B cell (primary cell): ENCODE data around the gene NLRP1. TPM values are rescaled to one million over a fixed set of nuclear protein-coding genes. Genes with fewer than 3 reads are reported as not detected.

Experiments used
- ATAC-seq: fragments of 200-7000 bp; cut with Tn5 transposase; one replicate; pipeline ENCODE4 v1.10.0; 2021; ENCODE audit warnings: low read depth, mild to moderate bottlenecking, moderate number of reproducible peaks, moderate library complexity
- CTCF ChIA-PET: fragments of 350-600 bp; sonication (Branson Sonifier 250); formaldehyde crosslinking; loops from one replicate; lab custom pipeline; 2021; ENCODE audit warnings: antibody characterized with exemption, inconsistent platforms; lab: Charles Lee
- POLR2A ChIA-PET: fragments of 350-600 bp; sonication (Branson Sonifier 250); formaldehyde crosslinking; loops from one replicate; lab custom pipeline; 2021; ENCODE audit warnings: antibody characterized with exemption; lab: Charles Lee
- DNase-seq: peaks from one replicate; pipeline ENCODE4 v3.0.0; 2013
- H2AFZ ChIP-seq: 2 replicates; pipeline ENCODE4 v1.6.1; 2012; ENCODE audit warnings: mild to moderate bottlenecking, low read depth, low read length; ENCODE audit not compliant: insufficient read depth, poor library complexity, severe bottlenecking
- H3K27ac ChIP-seq, 2 donors: 1 replicate in 1 of 2; 2 replicates in 1 of 2; pipeline ENCODE4 v1.5.1; 2012 to 2013; ENCODE audit warnings: low read length in 2 of 2, mild to moderate bottlenecking in 2 of 2, moderate library complexity in 1 of 2
- H3K27me3 ChIP-seq, 4 experiments: fragments of 200-600 bp in 1 of 4; sonication (generic) in 1 of 4; replicated peaks in 1 of 4; 1 replicate in 2 of 4; 2 replicates in 2 of 4; pipeline versions ENCODE4 v1.6.1 to v1.7.0; 2013 to 2016; ENCODE audit warnings: low read length in 3 of 4, mild to moderate bottlenecking in 2 of 4, mixed read lengths in 1 of 4, moderate library complexity in 1 of 4; ENCODE audit not compliant: insufficient read depth in 4 of 4, control insufficient read depth in 3 of 4; ENCODE audit errors: control extremely low read depth in 1 of 4
- H3K36me3 ChIP-seq, 2 experiments: replicated peaks in 1 of 2; 1 replicate in 1 of 2; 2 replicates in 1 of 2; pipeline versions ENCODE4 v1.6.1 to v1.7.1; 2013; ENCODE audit warnings: low read length in 1 of 2; ENCODE audit not compliant: insufficient read depth in 2 of 2, control insufficient read depth in 1 of 2; ENCODE audit errors: control extremely low read depth in 1 of 2, extremely low read depth in 1 of 2
- H3K4me1 ChIP-seq, 2 donors: fragments of 200-600 bp in 1 of 2; sonication (generic) in 1 of 2; 1 replicate in 1 of 2; 2 replicates in 1 of 2; pipeline versions ENCODE4 v1.5.1 to v1.6.1; 2013 to 2017; ENCODE audit warnings: low read length in 2 of 2; ENCODE audit not compliant: control insufficient read depth in 2 of 2, insufficient read depth in 2 of 2
- H3K4me2 ChIP-seq: replicated peaks from 2 replicates; pipeline ENCODE3; 2012; ENCODE audit warnings: mild to moderate bottlenecking, low read depth, low read length; ENCODE audit not compliant: poor library complexity, severe bottlenecking
- H3K4me3 ChIP-seq, 5 experiments: fragments of 200-600 bp in 1 of 5; sonication (generic) in 1 of 5; 1 replicate in 3 of 5; 2 replicates in 2 of 5; pipeline versions ENCODE4 v1.5.1 to v1.7.0; 2011 to 2016; ENCODE audit warnings: low read length in 4 of 5, mild to moderate bottlenecking in 4 of 5, low read depth in 2 of 5, control low read depth in 1 of 5, moderate library complexity in 1 of 5; ENCODE audit not compliant: insufficient read depth in 1 of 5; ENCODE audit errors: control extremely low read depth in 1 of 5, extremely low read depth in 1 of 5
- H3K79me2 ChIP-seq: fragments of 200-600 bp; sonication (generic); one replicate; pipeline ENCODE4 v1.6.0; 2016; ENCODE audit warnings: low read length; ENCODE audit not compliant: control insufficient read depth, insufficient read depth
- H3K9ac ChIP-seq: fragments of 200-600 bp; sonication (generic); 2 replicates; pipeline ENCODE4 v1.6.1; 2017; ENCODE audit warnings: mild to moderate bottlenecking, low read length, moderate library complexity
- H3K9me3 ChIP-seq, 3 donors: one replicate each; pipeline versions ENCODE4 v1.6.1 to v1.7.1; 2013; ENCODE audit warnings: low read length in 2 of 3; ENCODE audit not compliant: control insufficient read depth in 2 of 3, insufficient read depth in 1 of 3; ENCODE audit errors: control extremely low read depth in 1 of 3
- H4K20me1 ChIP-seq: 2 replicates; pipeline ENCODE4 v1.6.0; 2012; ENCODE audit warnings: mild to moderate bottlenecking, low read length; ENCODE audit not compliant: insufficient read depth, control insufficient read depth, poor library complexity, severe bottlenecking
- H3K27ac Mint-ChIP-seq: one replicate; pipeline ENCODE4 v1.8.0; 2021; ENCODE audit warnings: mixed read lengths
- H3K27me3 Mint-ChIP-seq: one replicate; pipeline ENCODE4 v1.8.0; 2021; ENCODE audit warnings: mixed read lengths
- H3K4me1 Mint-ChIP-seq: one replicate; pipeline ENCODE4 v1.8.0; 2021; ENCODE audit warnings: mixed read lengths
- H3K4me3 Mint-ChIP-seq: one replicate; pipeline ENCODE4 v1.8.0; 2021; ENCODE audit warnings: mixed read lengths
- H3K9me3 Mint-ChIP-seq: one replicate; pipeline ENCODE4 v1.8.0; 2022; ENCODE audit warnings: mixed read lengths; ENCODE audit not compliant: insufficient read depth
- CTCF ChIP-seq: fragments of 200-600 bp; IDR thresholded peaks from one replicate; pipeline ENCODE4 v1.8.0; 2022; ENCODE audit warnings: antibody characterized with exemption, mild to moderate bottlenecking
- EZH2 ChIP-seq: IDR thresholded peaks from 2 replicates; pipeline ENCODE4 v1.6.1; 2012; ENCODE audit warnings: borderline replicate concordance, low read depth, mild to moderate bottlenecking, moderate library complexity, low read length; ENCODE audit not compliant: insufficient read depth, poor library complexity, severe bottlenecking
- WGBS: methylation state at CpG from one replicate; pipeline ENCODE4 v1.1.5; 2013; ENCODE audit warnings: missing lambda C conversion rate; ENCODE audit not compliant: insufficient coverage; 5-methylcytosine and 5-hydroxymethylcytosine counted together
- intact Hi-C: fragments of 100-400 bp; cut with micrococcal nuclease; formaldehyde crosslinking; loops from one replicate; pipeline ENCODE4 v1.10.0; 2022
- polyA plus RNA-seq: library from polyadenylated mRNA; depleted of rRNA; stranded (reverse); fragments of >200 nt; gene quantifications from 2 replicates; pipeline ENCODE4 v1.2.3, GENCODE V29; 2012
- total RNA-seq, 2 donors: library from RNA; stranded (reverse); fragments of 120-200 nt in 1 of 2; gene quantifications; 1 replicate in 1 of 2; 2 replicates in 1 of 2; pipeline versions ENCODE4 v1.2.3 to v1.2.4, GENCODE V29; 2013 to 2022

The NLRP1 gene
- total and polyA plus RNA-seq, 2 donors (not counting 1 experiment from before 2014, with no cell fraction given), result 141 to 189 TPM

- no peaks in the 10 kb centered on the region for H3K9me3 ChIP-seq
- peak overlapping the region; percentile 97 for H3K4me2 ChIP-seq
- peaks cover 0 to 3% of the 10 kb centered on the region in 2 experiments for H3K36me3 ChIP-seq
- 43% methylated on average over 5 of the region's 18 CpGs for WGBS
- H3K27me3 ChIP-seq, result peaks cover 0 to 6% (median 3%) of the 10 kb centered on the region in 4 experiments
- no peaks in the 10 kb centered on the region for H3K79me2 ChIP-seq
- no peak overlapping the region for H3K27ac ChIP-seq
- Mint-ChIP-seq H3K27me3 (peaks cover 3% of the 10 kb centered on the region), H3K4me1 (peaks cover 25% of the 10 kb centered on the region), H3K27ac (peak overlapping the region; percentile 75), H3K9me3 (no peaks in the 10 kb centered on the region), H3K4me3 (peak overlapping the region; percentile 98)
- POLR2A ChIA-PET, result interaction anchor here (1.1 to 2.7 kb wide), 2 partner anchors 14 to 81 kb away, joined by 3 to 12 read pairs; partner anchors contain the start of genes DERL2, MIS12, NUP88 and RPAIN
- intact Hi-C loops, result loop anchor here (1.0 kb wide), 1 partner anchor 14 kb away; the partner anchor contains the start of genes DERL2 and MIS12
- TF ChIP-seq CTCF, result no peak
- TF ChIP-seq EZH2, result no peak
- CTCF ChIA-PET, result interaction anchor here (0.7 to 1.3 kb wide), 3 partner anchors 9 to 102 kb away, joined by 3 read pairs; partner anchors contain the start of genes DERL2 and MIS12
- H3K4me1 ChIP-seq, result peaks cover 10 to 22% of the 10 kb centered on the region in 2 donors
- peak overlapping the region; percentile 62 for H3K9ac ChIP-seq
- H3K4me3 ChIP-seq, result peak overlapping the region in 4 of 5 experiments; percentile 43 to 71 (median 61)
- no peaks in the 10 kb centered on the region for H4K20me1 ChIP-seq
- ATAC-seq (no peak), DNase-seq (peak; percentile 39)
- H2AFZ ChIP-seq, result peak overlapping the region; percentile 65
Measured at GRCh38 chr17:5500247-5500588, 84.1 kb downstream of the NLRP1 start.
